ENCODE results near the gene RRP1.
A peak's percentile ranks its signal among the peaks of the same experiment; 100 is the strongest.

RRP1 gene

DNA sequence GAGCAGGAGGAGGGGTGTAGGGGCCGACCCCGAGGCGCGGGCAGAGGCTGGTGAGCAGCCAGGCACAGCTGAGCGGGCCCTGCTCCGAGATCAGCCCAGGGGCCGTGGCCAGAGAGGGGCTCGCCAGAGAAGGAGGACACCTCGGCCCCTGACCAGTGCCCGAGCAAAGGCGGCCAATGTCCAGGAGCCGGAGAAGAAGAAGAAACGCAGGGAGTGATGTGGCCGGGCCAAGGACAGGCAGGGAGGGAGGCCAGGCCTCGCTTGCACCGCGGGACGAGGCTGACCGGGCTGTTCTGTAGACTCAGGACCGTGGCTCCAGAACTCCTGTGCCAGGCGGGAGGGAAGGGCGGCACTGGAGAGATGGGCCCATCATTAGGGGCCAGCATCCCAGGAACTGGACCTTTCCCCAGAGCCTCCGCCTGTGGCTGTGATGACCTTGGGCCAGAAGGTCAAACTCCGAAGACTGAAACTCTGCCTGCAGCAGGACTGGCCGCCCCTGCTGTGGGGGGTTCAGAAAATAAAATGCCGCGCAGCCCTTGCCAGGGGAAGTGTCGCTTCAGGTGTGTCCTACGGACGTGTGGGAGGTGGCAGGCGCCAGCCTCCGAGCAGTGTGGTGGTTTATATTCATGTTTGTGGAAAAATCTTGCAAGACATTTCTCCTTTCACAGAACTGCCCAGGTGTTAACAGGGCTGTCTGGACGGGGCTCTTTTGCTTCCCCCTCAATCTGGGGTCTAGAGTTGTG lies 14.4 kb downstream of the RRP1 start:
- no peak for DNase-seq

DNA sequence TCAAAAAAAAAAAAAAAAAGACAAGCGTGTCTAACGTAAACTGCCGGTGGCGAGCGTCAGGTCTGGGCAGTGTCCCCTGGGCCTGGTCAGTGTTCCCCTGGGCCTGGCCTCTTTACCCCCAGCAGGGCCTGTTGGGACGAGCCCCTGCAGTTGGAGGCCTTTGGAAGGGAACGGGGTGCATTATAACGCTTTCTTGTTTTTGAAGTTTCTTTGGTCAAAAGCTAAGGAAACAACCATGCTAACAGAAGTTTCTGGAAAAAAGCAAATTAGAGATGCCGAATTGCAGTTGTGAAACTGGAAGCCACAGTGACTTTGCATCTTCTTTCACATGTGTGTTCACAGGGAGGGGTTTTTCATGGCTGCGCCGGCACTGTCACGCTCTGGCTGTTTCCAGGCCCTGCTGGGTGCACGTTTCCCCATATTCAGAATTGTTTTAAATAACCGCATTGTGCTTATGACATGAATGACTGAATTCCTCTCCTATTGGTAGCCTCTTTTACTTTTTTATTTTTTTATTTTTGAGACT lies 16.0 kb downstream of the RRP1 start:
- DNase-seq, result no peak

DNA sequence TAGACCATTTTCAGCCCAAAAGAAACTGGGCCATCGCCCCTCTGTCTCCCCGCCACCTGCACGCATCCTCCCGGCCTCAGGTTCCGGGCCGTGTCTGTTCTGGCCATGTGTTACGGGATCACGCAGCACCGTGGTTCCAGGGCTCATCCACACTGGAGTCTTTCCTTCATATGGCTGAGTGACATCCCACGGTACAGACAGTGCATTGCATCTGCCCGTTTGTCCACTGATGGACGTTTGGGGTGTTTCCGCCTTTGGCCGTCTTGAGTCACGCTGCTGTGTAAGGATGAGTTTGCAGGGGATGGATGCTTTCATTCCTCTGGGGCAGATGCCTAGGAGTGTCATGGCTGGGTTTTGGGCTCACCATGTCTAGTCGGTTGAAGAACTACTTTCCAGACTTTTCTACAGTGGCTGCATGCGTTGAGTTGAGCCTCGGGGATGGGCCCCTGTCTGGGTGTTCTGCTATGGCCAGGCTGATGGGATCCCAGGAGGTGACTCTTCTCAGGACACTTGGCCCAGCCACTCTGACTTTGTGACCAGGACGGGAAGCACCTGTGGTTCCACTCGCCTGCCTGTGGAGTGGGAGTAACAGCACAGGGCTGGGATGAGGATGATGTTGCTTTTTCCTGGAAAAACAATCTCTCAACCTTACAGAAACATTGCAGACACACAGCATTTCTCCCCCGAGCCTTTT lies 16.8 kb downstream of the RRP1 start:
- no peak for DNase-seq

DNA sequence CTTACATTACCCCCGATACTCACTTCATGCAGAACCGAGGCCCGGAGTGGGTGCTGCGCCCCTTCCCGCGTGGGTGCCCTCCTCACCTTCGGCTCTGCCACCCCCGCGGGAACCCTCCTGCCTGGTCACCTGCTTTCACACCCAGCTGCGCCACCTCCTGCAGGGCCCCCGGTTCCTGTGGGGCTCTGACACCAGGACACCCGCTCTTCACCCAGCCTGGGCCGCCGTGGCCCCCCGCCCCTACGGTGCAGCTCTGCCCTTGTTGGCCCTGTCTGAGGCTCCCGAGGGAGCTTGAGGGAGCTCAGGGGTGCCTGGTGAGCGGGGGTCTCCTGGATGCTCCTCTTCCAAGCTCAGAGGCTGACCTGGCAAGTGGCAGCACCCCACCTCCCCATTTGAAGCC lies 19.0 kb downstream of the RRP1 start:
- no peak for DNase-seq

DNA sequence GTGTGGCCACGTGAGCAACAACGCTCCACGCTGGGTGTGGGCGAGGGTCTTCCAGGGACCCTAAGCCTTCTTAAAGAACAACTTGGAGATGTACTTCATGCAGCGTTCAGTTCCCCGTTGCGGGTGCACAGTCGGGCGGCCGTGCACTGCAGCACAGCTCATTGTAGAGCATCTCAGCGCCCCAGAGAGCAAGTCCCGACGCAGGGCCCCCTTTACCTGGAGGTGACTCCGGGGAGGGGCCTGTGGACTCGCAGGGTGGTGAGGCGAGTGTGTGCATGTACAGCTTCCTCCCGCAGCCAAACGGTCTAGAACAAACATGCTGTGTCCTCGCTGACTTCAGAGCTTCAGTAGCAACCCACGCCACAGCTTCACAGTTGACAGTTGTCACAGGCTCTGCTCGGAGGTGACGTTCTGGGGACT lies 19.5 kb downstream of the RRP1 start:
- DNase-seq, result no peak

DNA sequence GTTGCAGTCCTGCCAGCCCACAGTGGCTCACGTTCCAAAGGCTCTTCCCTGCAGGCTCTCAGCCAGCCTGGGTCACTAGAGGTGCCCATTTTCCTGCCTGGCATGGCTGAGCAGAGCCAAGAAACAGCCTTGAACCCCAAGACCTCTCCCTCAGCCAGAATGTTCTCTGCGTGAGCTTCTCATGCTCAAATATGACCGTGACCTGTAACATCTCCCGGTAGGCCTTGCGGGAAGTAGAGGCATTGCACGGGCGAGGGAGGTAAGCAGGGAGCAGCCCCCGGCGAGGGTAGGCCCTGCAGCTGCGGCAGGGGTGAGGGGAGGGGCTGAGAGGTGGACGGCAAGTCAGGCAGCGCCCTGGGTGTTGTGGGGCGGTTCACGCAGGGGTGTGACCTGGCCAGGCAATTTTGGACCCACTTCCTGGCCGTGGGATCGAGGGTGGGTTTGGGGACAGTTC lies 20.0 kb downstream of the RRP1 start:
- DNase-seq, result no peak

DNA sequence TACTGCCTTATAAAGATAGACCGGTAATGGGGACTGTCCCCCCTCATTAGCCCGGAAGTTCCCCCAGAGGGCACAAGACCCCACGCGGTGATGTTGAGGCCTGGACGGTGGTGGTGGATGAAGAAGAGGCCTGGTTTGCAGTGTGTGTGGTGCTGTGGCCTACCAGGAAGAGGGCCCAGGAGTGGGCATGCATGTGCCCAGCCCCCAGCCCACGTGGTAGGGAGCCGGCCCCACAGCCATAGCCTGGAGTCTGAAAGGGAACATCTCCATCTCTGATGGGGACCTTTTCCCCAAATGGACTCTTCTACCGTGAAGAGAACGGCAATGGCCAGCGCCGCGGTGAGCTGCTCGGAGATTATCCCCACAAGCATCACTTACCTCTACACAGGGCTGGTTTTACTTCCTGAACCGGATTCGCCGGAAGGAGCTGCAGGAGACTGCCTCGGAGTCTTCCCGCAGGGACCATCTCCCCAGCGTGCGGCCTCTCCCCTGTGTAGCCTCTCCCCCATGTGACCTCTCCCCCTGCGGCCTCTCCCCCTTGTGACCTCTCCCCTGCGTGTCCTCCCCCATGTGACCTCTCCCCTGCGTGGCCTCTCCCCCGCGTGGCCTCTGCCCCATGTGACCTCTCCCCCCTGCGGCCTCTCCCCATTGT lies 20.6 kb downstream of the RRP1 start:
- no peak for DNase-seq

DNA sequence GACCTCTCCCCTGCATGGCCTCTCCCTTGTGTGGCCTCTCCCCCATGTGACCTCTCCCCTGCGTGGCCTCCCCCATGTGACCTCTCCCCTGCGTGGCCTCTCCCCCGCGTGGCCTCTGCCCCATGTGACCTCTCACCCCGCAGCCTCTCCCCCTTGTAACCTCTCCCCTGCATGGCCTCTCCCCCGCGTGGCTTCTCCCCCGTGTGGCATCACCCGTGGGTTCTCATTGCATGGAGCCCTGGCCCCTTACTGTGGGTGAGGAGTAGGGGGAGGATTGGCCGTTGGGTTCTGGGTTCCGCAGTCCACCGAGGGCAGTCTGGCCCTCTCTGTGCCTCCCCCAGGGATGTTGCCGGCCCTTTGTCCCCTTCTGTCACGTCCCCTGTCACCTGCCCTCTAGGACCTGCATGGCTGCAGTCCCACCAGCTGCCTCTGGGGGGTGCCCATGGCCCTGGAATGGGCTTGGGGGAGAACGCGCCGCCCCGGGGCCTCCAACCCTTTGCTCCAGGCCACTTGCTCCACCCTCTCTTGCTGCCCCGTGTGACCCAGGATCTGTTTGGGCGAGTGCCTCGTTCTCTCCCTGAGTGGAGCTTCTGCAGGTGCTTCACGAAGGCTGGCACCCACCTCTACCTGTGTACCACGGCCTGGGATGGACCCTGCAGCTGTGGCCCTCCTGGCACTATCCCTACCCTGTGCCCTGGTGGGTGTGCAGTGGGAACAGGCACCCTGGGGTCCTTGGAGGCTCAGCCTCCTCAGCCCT lies 21.3 kb downstream of the RRP1 start:
- peak; percentile 53 for DNase-seq

DNA sequence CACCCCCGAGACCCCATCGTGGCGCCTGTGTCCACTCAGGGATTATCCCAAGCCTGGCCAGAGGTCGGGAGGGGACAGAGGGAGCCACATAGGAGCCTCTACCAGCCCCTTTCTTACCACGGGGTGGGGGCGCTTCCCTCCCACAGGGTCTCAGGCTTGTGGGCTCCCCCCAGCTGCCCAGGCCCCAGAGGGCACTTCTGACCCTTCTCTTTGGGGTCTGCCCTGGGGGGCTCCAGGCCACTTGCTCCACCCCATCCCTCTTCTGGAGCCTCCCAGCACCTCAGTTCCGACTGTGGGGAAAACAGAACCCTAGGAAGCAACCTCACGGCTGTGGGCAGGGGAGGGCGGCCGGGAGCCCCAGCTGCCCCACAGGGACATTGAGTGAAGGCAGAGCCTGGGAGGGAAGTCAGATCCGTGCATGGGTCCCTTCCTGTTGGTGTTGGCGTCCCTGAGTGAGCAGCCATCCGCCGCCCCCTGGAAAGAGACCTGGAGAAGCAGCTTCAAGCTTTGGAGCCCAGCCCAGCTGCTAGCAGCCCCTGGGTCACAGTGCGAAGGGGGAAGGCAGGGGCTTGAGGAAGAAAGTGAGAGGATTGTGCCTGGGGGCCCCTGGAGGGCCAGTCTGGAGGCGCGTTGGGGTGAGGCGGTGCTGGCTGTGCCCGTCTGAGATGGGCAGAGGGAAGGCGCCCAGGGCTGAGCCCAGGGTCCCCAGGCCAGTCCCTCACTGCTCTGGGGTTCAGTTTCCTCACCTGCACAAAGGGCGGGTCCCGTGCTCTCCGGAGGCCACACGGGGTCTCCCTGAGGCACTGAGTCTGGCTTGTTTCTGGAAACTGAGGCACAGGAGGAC lies 22.1 kb downstream of the RRP1 start:
- DNase-seq, result no peak

DNA sequence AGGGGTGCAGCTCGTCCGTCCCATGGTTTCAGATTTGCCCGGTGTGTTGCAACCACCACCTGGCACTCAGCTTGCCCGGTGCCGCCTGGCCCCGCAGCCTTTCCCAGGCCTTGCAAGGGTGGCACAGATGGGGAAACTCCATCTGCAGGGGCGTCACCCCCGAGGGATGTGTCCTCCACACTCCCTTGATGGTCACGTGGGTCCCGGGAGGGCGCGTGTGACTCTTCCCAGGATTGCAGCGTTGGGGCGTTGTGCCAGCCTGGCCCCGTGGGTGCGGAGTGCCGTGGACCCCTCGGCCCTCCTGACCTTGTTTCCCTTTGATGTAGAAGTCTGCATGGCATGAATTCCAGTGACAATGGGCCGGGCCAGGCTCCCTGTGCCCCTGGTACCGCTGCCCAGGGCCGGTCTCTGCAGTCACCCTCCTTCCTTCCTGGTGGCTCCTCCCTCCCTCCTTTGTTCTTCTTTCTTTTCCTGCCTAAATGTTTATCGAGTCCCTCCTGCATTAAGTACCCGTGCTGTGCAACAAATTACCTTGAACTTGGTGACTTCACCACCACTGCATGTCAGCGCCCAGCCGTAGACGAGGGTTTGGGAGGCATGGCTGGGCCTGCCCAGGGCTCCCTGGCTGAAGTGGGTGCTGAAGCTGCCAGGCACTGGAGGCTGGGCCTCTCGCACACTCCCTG lies 22.9 kb downstream of the RRP1 start:
- DNase-seq, result no peak

DNA sequence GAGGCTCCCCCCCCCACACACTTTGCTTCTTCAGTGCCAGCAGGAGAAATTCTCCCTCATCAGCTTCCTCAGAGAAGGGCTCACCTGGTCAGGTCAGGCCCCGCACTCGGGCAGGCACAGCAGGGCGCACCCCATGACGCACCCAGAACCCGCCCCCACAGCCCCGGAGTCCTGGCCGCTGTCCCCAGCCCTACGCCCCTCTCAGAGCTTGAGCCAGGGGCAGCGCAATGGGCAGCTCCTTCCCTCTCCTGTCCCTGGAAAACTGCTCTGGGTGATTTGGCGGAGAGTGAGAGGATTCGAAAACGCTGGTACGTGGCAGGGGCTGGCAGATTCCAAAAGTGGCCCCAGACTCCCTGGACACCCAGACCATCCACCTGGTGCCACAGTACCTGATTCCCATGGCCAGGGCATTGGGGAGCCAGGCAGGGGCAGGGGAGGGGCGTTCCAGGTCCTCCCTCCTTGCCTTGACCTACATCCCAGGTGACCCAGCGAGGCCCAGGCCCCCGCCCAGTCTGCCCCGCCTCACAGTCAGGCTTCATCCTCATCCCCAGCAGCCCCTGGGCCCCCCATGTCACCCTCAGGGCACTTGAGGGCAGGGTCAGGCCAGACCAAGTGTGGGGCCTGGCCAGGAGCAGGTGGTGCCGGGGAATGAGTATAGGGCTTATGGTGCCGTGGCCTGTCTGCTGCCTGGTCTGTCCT lies 23.7 kb downstream of the RRP1 start:
- DNase-seq, result no peak

DNA sequence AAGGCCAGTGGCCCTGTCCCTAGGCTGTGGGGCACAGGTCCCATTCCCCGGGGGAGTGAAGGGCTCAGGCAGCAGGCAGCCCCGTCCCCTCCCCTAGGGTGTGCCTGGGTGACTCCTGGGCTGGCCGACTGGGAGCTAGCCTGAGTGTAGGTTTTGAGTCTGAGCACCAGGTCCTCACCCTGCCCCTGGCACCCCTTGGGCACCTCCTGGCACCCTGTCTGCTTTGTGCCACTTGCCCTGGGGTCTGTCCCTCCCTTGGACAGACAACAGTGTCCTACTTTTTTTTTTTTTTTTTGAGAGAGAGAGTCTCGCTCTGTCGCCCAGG lies 24.2 kb downstream of the RRP1 start:
- DNase-seq, result no peak

DNA sequence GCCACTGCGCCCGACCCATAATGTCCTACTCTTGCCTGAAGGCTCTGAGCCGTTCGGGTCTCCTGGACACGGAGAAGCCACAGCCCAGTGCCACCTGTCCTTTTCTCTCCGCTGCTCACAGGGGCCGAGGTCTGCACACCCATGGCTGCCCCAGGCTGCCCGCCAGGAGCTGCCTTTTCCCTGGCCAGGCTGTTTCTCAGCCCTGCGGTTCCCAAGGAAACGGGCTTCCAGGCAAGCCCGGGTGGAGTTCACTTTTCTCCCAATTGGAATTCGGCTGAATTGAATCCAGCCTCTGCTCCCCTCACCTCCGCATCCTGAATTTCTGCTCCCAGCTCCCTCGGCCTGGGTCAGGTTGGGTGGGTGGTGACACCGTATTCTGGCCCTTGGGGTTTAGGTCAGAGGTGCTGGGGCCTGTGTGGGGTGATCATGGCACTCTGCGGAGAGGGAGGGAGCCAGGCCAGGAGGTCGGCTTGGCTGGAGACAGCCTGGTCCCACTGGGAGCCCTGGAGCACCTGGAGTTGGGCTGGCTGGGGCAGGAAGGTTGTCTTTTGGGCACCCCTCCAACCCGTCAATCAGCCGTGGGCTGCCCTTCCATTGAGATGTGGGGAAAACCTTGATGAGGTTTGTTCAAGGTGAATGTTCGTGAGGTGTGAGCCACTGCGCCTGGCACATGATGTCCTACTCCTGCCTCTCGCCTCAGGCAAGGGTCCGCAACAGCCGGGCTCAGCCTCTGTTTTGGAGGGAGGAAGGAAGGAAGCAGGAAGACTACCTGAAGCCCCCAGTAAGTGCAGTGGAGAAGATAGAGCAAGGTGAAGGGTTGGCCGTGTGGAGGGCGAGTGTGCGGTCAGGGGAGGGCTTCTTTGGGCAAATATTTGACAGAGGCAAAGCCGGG lies 25.1 kb downstream of the RRP1 start:
- no peak for DNase-seq

DNA sequence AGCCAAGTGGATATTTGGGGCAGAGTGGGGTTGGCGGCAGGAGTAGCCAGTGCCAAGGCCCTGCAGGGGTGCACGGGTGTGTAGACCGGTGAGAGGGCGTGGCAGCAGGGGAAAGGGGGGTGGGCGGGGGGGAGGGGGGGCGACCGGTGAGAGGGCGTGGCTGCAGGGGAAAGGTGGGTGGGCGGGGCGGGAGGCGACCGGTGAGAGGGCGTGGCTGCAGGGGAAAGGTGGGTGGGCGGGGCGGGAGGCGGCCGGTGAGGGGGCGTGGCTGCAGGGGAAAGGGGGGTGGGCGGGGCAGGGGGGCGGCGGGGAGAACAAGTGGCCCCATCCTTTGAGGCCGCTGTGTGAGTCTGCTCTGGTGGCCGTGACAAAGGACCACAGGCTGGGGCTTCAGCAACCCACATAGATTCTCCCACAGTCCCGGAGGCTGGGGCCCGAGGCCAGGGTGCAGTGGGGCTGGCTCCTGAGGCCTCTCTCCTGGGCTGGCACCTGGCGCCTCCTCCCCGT lies 25.8 kb downstream of the RRP1 start:
- DNase-seq, result no peak

DNA sequence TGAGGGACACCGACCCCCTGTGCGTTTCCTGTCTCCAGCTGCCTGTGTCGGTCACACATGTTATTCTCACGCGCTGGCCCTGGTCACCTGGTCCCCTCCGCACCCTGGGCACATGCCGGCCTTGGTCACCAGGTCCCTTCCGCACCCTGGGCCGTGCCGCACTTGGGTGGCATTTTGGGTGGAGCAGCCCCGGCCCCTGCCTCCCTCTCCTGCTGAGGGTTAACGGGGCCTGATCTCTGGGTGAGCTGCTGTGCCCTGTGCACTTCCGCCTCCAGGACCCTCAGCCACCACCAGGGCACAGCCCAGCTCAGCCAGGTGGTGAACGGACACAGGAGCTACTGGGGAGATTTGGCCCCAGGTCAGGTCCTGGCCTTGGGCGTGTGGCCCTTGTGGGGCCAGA lies 26.6 kb downstream of the RRP1 start:
- no peak for DNase-seq

DNA sequence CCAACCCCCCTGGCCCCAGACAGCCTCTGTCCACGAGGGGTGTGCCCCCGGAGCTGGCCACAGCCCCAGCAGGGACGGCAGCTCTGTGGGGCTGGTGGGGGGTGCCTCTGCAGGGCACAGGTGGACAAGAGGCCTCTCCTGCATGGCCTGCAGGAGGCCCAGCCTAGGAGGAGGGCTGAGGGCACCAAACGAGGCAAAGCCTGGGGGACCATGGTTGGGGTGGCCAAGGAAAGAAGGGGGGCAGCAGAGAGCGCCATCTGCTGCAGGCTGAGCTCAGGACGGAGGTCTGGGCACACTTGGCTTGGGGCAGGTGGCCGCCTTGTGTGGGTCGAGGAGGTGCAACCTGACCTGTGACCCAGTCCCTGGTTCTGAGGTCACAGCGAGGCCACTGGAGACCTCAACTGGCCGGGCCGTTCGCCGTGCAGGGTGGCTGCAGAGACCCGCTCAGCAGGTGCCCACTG lies 27.3 kb downstream of the RRP1 start:
- DNase-seq, result no peak

DNA sequence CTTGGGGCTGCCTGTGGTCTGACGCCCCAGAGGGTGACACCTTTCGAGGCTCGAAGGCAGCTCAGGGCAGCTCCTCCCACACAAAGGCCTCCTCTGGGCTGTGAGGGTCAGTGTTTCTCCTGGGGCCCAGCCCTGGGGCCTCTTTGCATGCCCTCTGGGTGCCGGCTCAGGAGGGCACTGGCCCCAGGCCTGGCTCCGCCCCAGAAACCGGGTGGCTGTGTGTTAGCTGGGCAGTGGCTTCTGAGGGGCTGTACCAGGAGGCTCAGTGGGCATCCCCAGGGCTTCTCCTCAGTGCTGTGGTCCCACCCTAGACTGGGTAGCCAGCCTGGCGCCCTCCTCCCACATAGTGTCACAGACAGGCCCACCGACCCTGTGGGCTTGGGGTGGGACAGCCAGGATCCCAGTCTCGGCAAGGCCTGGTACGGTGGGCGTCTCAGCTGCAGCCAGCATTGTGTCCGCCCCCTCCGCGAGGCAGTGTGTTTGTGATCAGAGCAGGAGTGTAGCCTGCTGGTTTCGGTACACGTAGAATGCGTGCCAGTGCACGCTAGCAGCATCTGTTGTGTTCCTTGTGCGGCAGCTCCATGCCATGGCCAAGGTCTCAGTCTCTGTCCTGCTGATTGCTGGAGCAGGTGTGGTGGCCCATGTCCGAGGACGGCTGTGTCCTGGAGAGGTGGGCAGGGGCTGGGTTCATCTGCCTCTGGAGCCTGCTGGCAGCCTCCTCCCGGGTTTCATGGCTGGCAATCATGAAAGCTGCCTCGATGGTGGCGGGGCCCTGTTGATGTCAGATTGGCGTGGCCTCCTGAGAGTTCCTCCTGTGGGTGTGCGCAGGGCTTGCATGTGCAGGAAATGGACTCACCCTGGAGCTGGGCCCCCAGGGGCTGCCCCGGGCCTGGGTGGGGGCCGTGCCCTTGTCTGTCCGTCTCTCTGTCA lies 28.0 kb downstream of the RRP1 start:
- no peak for DNase-seq

DNA sequence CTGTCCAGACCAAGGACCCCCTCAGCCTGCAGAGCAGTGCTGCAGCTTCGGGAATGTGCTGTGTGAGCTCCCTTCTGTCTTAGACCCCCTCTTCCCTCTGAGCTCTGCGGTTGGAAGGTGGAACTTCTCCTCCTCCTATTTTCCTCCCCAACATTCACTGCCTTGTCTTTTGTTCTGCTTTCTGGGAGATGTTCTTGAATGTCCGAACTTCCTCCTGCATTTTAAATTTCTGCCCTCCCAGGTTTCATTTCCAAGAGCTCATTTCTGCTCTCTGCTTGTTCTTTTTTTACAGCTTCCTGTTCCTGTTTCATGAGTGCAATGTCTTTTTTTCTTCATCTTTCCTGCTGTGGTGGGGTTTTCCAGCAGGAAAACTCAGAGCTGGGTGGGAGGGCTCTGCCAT lies 29.3 kb downstream of the RRP1 start:
- DNase-seq, result no peak
